GM21737 (cell line): ENCODE measurements around the gene PARL.
"Not testable (repeated sequence)": the region's sequence is repeated elsewhere in the genome, so short reads cannot be mapped to it uniquely, and the experiment has no call there.

Experiments
- ATAC-seq: cut with Tn5 transposase; IDR thresholded peaks from one replicate; pipeline ENCODE4 v1.9.1; 2021; ENCODE audit warnings: mild to moderate bottlenecking, moderate library complexity; ENCODE audit not compliant: unreplicated experiment

Gene PARL

DNA sequence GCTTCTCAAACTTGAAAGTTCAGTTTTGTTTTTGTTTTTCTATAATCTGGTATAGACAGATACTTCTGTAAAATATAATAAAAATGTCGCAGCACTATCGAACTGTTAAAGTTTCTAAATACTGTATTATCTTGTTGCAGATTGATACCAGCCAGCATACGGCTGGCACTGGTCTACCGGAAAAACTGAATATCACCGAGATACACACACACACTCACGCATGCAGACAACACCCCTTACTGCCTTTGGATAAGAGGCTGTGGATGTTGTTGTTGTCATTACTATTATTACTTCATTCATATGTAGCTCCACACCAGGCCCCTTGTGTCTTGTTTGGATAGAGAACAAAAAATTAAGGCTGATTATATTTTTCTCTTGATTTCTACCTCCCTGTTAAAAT, 91.7 kb downstream of the PARL start:
- no peak for ATAC-seq

GRCh38 chr3:183790700-183791099, 94.0 kb downstream of the PARL start:
- ATAC-seq: no peak

DNA sequence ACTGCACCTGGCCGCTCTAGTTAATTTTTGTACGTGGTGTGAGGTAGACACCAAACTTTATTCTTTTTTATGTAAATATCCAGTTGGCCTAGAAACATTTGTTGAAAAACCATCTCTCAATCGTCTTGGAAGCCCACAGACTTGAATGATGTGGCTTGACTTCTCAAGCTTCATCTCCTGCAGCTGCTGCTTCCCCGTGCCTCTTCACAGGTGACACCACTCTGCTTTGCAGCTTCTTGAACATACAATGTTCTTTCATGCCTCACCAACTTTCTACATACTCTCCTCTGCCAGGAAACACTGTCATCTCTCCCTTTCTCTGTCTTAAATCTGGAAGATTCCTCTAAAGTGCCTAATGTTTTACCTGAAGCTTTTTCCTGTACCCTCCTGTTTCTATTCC, 94.9 kb downstream of the PARL start:
- no peak for ATAC-seq

DNA sequence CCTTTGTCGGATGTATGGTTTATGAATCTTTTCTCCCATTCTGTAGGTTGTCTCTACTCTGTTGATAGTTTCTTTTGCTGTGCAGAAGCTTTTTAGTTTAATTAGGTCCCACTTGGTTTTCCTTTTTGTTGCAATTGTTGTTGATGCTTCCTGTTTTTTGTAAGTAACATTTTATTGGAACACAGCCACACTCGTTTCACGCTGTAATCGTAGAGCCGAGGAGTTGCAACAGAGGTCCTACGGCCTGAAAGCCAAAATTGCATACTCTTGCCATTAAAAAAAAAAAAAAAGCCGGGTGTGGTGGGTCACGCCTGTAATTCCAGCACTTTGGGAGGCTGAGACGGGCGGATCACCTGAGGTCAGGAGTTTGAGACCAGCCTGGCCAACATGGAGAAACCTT, 100.2 kb downstream of the PARL start:
- ATAC-seq: not testable (repeated sequence)

- ATAC-seq: no peak
Observed at GRCh38 chr3:183782576-183783276, 102.0 kb downstream of the PARL start.

- no peak for ATAC-seq
Observed at GRCh38 chr3:183781246-183781645, 103.4 kb downstream of the PARL start.

- ATAC-seq: no peak
Observed at GRCh38 chr3:183779896-183780465, 104.7 kb downstream of the PARL start.
